Esophagus muscularis mucosa (tissue), 4 donors: ENCODE results near the gene HLA-DOB. TPM values are rescaled to one million over a fixed set of nuclear protein-coding genes. Genes with fewer than 3 reads are reported as not detected.

Experiments
- DNase-seq: peaks from one replicate; pipeline ENCODE4 v3.0.0-alpha.2; 2017; ENCODE audit errors: extremely low spot score
- H3K27ac ChIP-seq, 4 donors: fragments of 200-600 bp; sonication (generic); replicated peaks in 1 of 4; 1 replicate in 3 of 4; 2 replicates in 1 of 4; pipeline ENCODE4 v1.5.1; 2016 to 2019; ENCODE audit warnings: mild to moderate bottlenecking in 1 of 4
- H3K27me3 ChIP-seq, 4 donors: fragments of 200-600 bp; sonication (generic); one replicate each; pipeline versions ENCODE4 v1.5.1 to v1.6.0; 2016 to 2019
- H3K36me3 ChIP-seq, 4 donors: fragments of 200-600 bp; sonication (generic); one replicate each; pipeline ENCODE4 v1.5.1; 2016 to 2019
- H3K4me1 ChIP-seq, 4 donors: fragments of 200-600 bp; sonication (generic); one replicate each; pipeline ENCODE4 v1.5.1; 2016 to 2019
- H3K4me3 ChIP-seq, 4 donors: fragments of 200-600 bp; sonication (generic); 1 replicate in 2 of 4; 2 replicates in 2 of 4; pipeline ENCODE4 v1.5.1; 2016 to 2019; ENCODE audit warnings: mild to moderate bottlenecking in 4 of 4, moderate library complexity in 1 of 4
- H3K9me3 ChIP-seq, 4 donors: fragments of 200-600 bp; sonication (generic); 1 replicate in 3 of 4; 2 replicates in 1 of 4; pipeline ENCODE4 v1.5.1; 2016 to 2019
- EP300 ChIP-seq: sonication (generic); formaldehyde crosslinking; IDR thresholded peaks from one replicate; pipeline ENCODE4 v1.6.1; 2017; ENCODE audit warnings: antibody characterized with exemption
- POLR2A ChIP-seq: fragments of 450-650 bp; IDR thresholded peaks from one replicate; pipeline ENCODE4 v1.6.1; 2017; ENCODE audit warnings: antibody characterized with exemption, moderate library complexity, mild to moderate bottlenecking, low read depth
- POLR2AphosphoS5 ChIP-seq, 2 donors: sonication (generic); formaldehyde crosslinking; IDR thresholded peaks; one replicate each; pipeline ENCODE4 v1.6.1; 2017; ENCODE audit warnings: antibody characterized with exemption in 2 of 2
- WGBS: methylation state at CpG from one replicate; pipeline ENCODE4 v1.1.5; 2018; 5-methylcytosine and 5-hydroxymethylcytosine counted together
- intact Hi-C: fragments of 100-400 bp; cut with DNase I; formaldehyde crosslinking; loops from one replicate; pipeline ENCODE4 v1.15.1; 2023
- total RNA-seq, 4 donors: library from RNA; depleted of rRNA; stranded (reverse); fragments of >200 nt; gene quantifications; one replicate each; pipeline versions ENCODE4 v1.1.0 to v1.2.1, GENCODE V29; 2016
- TF ChIP-seq, protein P1 (sequence below), 3 experiments: fragments of 200-600 bp in 2 of 3; fragments of 450-650 bp in 1 of 3; sonication (generic) in 2 of 3; IDR thresholded peaks; one replicate each; pipeline ENCODE4 v1.5.1; 2017 to 2019; ENCODE audit warnings: antibody characterized with exemption in 3 of 3, mild to moderate bottlenecking in 2 of 3, moderate library complexity in 1 of 3

HLA-DOB gene
- total RNA-seq, 4 donors from 2014 or later: 0.19 to 0.33 (median 0.29) TPM; not detected in 1

DNA sequence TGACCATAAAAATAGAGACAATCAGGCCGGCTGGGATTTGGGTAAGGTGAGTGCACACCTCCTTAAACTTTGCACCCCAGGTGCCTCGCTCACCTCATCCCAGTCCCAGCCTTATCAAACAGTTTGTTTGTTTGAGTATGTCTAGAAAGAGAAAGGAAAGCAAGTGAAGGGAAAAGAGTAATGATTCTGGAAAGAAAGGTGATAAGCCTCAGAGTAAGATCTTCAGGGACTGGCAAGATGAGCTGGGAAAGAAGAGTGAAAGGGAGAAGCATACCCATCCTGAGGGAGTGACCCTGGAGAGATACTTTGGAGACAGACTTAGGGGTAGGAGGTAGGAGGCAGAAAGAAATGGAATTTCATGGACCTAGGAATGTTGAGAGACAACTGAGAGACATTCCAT, 20.1 kb upstream of the HLA-DOB start:
- intact Hi-C loops: loop anchor here (5.0 kb wide), 1 partner anchor 140 kb away; no protein-coding TSS in a partner anchor
- H3K9me3 ChIP-seq: no peaks in the 10 kb centered on the region
- WGBS: 94% methylated on average over 2 of the region's 2 CpGs
- peaks cover 9 to 60% (median 37%) of the 10 kb centered on the region in 4 donors for H3K36me3 ChIP-seq
- H3K27me3 ChIP-seq: no peaks in the 10 kb centered on the region
- TF ChIP-seq EP300 (no peak), POLR2AphosphoS5 (IDR thresholded peaks at IDR 0.05) (no peak), POLR2A (no peak)
- TF ChIP-seq, protein P1, sequence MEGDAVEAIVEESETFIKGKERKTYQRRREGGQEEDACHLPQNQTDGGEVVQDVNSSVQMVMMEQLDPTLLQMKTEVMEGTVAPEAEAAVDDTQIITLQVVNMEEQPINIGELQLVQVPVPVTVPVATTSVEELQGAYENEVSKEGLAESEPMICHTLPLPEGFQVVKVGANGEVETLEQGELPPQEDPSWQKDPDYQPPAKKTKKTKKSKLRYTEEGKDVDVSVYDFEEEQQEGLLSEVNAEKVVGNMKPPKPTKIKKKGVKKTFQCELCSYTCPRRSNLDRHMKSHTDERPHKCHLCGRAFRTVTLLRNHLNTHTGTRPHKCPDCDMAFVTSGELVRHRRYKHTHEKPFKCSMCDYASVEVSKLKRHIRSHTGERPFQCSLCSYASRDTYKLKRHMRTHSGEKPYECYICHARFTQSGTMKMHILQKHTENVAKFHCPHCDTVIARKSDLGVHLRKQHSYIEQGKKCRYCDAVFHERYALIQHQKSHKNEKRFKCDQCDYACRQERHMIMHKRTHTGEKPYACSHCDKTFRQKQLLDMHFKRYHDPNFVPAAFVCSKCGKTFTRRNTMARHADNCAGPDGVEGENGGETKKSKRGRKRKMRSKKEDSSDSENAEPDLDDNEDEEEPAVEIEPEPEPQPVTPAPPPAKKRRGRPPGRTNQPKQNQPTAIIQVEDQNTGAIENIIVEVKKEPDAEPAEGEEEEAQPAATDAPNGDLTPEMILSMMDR (IDR thresholded peaks at IDR 0.05): no peak
- no peak overlapping the region for H3K4me3 ChIP-seq
- peak; percentile 8 for DNase-seq
- H3K4me1 ChIP-seq: peaks cover 7 to 31% (median 13%) of the 10 kb centered on the region in 4 donors
- no peak overlapping the region for H3K27ac ChIP-seq

DNA sequence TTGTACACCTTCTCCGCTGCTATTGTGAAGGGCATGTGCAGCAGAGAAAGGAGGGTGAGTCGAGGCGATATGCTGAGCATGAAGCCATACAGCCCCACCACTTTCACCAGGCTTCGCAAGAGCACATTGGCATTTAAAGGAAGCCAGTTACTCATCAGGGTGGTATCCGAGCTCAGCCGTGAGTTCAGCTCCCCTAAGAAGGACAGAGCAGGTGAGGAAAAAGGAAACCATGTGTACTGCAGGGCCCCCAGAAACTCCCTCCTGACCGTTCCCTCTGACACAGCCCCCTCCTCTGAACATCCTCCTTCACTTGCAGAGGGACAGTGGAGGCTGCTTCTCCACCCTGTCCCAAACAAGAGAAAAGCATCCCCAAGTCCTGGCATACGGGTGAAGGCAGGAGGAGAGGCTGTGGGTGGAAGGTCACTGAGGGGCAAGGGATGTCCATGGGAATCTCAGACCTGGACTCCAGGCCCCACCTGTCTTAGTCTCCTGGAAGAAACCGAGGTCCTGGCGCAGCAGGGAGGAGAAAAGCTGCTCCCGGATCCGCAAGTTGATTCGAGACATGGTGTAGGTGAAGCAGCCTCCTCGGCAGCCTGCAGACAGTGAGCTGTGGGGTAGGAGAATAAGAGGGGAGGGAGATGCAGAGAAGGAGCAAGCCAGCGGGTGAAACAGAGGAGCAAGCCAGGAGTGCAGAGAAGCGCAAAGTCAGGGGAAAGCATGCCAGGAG, 18.5 kb upstream of the HLA-DOB start:
- no peak overlapping the region for H3K27ac ChIP-seq
- peaks cover 7 to 25% (median 13%) of the 10 kb centered on the region in 4 donors for H3K4me1 ChIP-seq
- H3K9me3 ChIP-seq: no peaks in the 10 kb centered on the region
- H3K27me3 ChIP-seq: no peaks in the 10 kb centered on the region
- peak; percentile 70 for DNase-seq
- TF ChIP-seq EP300 (no peak), POLR2AphosphoS5 (IDR thresholded peaks at IDR 0.05) (no peak), POLR2A (no peak)
- TF ChIP-seq, protein P1 (IDR thresholded peaks at IDR 0.05): no peak
- H3K36me3 ChIP-seq: peaks cover 11 to 60% (median 39%) of the 10 kb centered on the region in 4 donors
- no peak overlapping the region for H3K4me3 ChIP-seq
- intact Hi-C loops: loop anchor here (5.0 kb wide), 1 partner anchor 142 kb away; no protein-coding TSS in a partner anchor
- WGBS: 94% methylated on average over 15 of the region's 16 CpGs

- no peak overlapping the region for H3K4me3 ChIP-seq
- H3K36me3 ChIP-seq: peaks cover 28 to 75% (median 54%) of the 10 kb centered on the region in 4 donors
- H3K4me1 ChIP-seq: peaks cover 7 to 18% (median 9%) of the 10 kb centered on the region in 4 donors
- H3K27me3 ChIP-seq: no peaks in the 10 kb centered on the region
- peak; percentile 10 for DNase-seq
- WGBS: 86% methylated on average over 5 of the region's 5 CpGs
- intact Hi-C loops: no loop called here
- no peaks in the 10 kb centered on the region for H3K9me3 ChIP-seq
- no peak overlapping the region for H3K27ac ChIP-seq
- TF ChIP-seq, protein P1 (IDR thresholded peaks at IDR 0.05): no peak
- TF ChIP-seq POLR2A (no peak), EP300 (no peak)
Observed at GRCh38 chr6:32833664-32834063, 16.9 kb upstream of the HLA-DOB start.

DNA sequence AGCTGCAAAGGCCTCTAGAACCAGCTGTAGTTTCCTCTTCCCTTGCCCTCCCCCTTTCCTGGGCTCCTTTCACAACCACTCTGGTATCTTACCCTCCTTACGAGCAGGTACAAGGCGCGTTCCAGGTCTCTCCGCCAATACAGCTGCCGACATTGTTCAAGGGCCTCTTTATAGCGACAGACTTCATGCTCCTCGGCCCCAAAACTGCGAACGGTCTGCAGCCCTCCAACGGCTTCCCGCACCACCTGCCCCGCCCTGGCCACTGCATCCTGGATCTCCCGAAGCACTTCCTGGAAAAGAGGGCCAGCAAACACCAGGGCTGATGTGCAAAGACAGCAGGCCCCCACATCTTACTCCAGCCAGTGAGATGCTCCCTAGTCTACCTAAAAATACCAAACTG, 15.7 kb upstream of the HLA-DOB start:
- Histone ChIP-seq H3K27ac (no peak overlapping the region), H3K27me3 (no peaks in the 10 kb centered on the region), H3K4me1 (peaks cover 2 to 12% (median 3%) of the 10 kb centered on the region in 4 donors), H3K36me3 (peaks cover 30 to 84% (median 64%) of the 10 kb centered on the region in 4 donors), H3K9me3 (no peaks in the 10 kb centered on the region), H3K4me3 (no peak overlapping the region)
- peak; percentile 37 for DNase-seq
- 80% methylated on average over 13 of the region's 13 CpGs for WGBS
- TF ChIP-seq EP300: no peak
- TF ChIP-seq, protein P1 (IDR thresholded peaks at IDR 0.05): no peak
- TF ChIP-seq POLR2A: no peak
- TF ChIP-seq POLR2AphosphoS5 (IDR thresholded peaks at IDR 0.05): no peak
- intact Hi-C loops: no loop called here
